ENCODE results near the gene GGNBP2. TPM values are rescaled to one million over a fixed set of nuclear protein-coding genes. Genes with fewer than 3 reads are reported as not detected.
A peak's percentile ranks its signal among the peaks of the same experiment; 100 is the strongest.

The GGNBP2 gene
- total RNA-seq, 1 donor from 2014 or later = 41.7 TPM

GRCh38 chr17:36542755-36543154, 2.0 kb upstream of the GGNBP2 start:
- Histone ChIP-seq H3K27ac (replicated peaks) (no peak overlapping the region), H3K4me3 (no peak overlapping the region), H3K27me3 (ENCODE audit: low read depth) (no peaks in the 10 kb centered on the region), H3K36me3 (peaks cover 12% of the 10 kb centered on the region), H3K9me3 (replicated peaks) (no peaks in the 10 kb centered on the region), H3K4me1 (peaks cover 48% of the 10 kb centered on the region)
- no peak for TF ChIP-seq CTCF (IDR thresholded peaks at IDR 0.05; ENCODE audit: borderline replicate concordance)
- intact Hi-C loops (cut with micrococcal nuclease) = no loop called here
- no peak for DNase-seq

DNA sequence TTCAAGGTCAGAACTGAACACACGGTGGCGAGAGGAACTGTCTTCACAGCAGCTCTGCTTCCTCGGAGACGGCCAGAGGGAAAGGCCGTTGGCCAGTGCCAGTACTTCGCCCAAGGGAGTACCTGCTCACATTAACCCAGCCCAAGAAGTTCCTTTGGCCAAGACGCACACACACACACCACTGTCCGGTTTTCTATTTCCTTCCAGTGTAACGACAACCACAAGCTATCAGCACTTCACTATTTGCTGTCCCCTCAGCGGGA, 744 bp upstream of the GGNBP2 start:
- peaks cover 2% of the 10 kb centered on the region for H3K36me3 ChIP-seq
- H3K9me3 ChIP-seq (replicated peaks) = no peaks in the 10 kb centered on the region
- peak; percentile 35 for DNase-seq
- TF ChIP-seq CTCF (IDR thresholded peaks at IDR 0.05; ENCODE audit: borderline replicate concordance) = peak; percentile 15
- peaks cover 60% of the 10 kb centered on the region for H3K4me1 ChIP-seq
- no peaks in the 10 kb centered on the region for H3K27me3 ChIP-seq (ENCODE audit: low read depth)
- peak overlapping the region; percentile 76 for H3K4me3 ChIP-seq
- intact Hi-C loops (cut with micrococcal nuclease) = no loop called here
- H3K27ac ChIP-seq (replicated peaks) = peak overlapping the region; percentile 100

- Histone ChIP-seq H3K27ac (replicated peaks) (peak overlapping the region; percentile 100), H3K27me3 (ENCODE audit: low read depth) (no peaks in the 10 kb centered on the region), H3K4me3 (peak overlapping the region; percentile 76), H3K36me3 (peaks cover 6% of the 10 kb centered on the region), H3K4me1 (peaks cover 64% of the 10 kb centered on the region), H3K9me3 (replicated peaks) (no peaks in the 10 kb centered on the region)
- intact Hi-C loops (cut with micrococcal nuclease) = loop anchor here (5.0 kb wide), 1 partner anchor 407 kb away; no protein-coding TSS in a partner anchor
- no peak for DNase-seq
- no peak for TF ChIP-seq CTCF (IDR thresholded peaks at IDR 0.05; ENCODE audit: borderline replicate concordance)
Measured at GRCh38 chr17:36545077-36545464, 352 bp downstream of the GGNBP2 start.

- peak; percentile 96 for DNase-seq
- peak; percentile 29 for TF ChIP-seq CTCF (IDR thresholded peaks at IDR 0.05; ENCODE audit: borderline replicate concordance)
- peak overlapping the region; percentile 100 for H3K27ac ChIP-seq (replicated peaks)
- H3K27me3 ChIP-seq (ENCODE audit: low read depth) = no peaks in the 10 kb centered on the region
- H3K4me3 ChIP-seq = peak overlapping the region; percentile 76
- intact Hi-C loops (cut with micrococcal nuclease) = loop anchor here (5.0 kb wide), 1 partner anchor 407 kb away; no protein-coding TSS in a partner anchor
- H3K9me3 ChIP-seq (replicated peaks) = no peaks in the 10 kb centered on the region
- H3K4me1 ChIP-seq = peaks cover 68% of the 10 kb centered on the region
- peaks cover 6% of the 10 kb centered on the region for H3K36me3 ChIP-seq
Measured at GRCh38 chr17:36545465-36546417, 1.0 kb downstream of the GGNBP2 start.

GRCh38 chr17:36546418-36547093, 1.8 kb downstream of the GGNBP2 start:
- no peak for TF ChIP-seq CTCF (IDR thresholded peaks at IDR 0.05; ENCODE audit: borderline replicate concordance)
- H3K27ac ChIP-seq (replicated peaks) = peak overlapping the region; percentile 100
- no peaks in the 10 kb centered on the region for H3K9me3 ChIP-seq (replicated peaks)
- H3K36me3 ChIP-seq = peaks cover 6% of the 10 kb centered on the region
- DNase-seq = no peak
- no peaks in the 10 kb centered on the region for H3K27me3 ChIP-seq (ENCODE audit: low read depth)
- peak overlapping the region; percentile 76 for H3K4me3 ChIP-seq
- peaks cover 74% of the 10 kb centered on the region for H3K4me1 ChIP-seq
- intact Hi-C loops (cut with micrococcal nuclease) = loop anchor here (5.0 kb wide), 1 partner anchor 406 kb away; no protein-coding TSS in a partner anchor
